AG09309 (cell line): ENCODE measurements around the gene VAV2.
"Not testable (repeated sequence)": the region's sequence is repeated elsewhere in the genome, so short reads cannot be mapped to it uniquely, and the experiment has no call there.

Experiments
- DNase-seq: peaks from one replicate; pipeline ENCODE4 v3.0.0-alpha.2; 2010; ENCODE audit warnings: low read depth
- H3K4me3 ChIP-seq: 2 replicates; pipeline ENCODE4 v1.5.1; 2011; ENCODE audit warnings: mild to moderate bottlenecking, low read depth, low read length, moderate library complexity; ENCODE audit not compliant: control insufficient read depth
- TF ChIP-seq, protein P1 (sequence below): IDR thresholded peaks from 2 replicates; pipeline ENCODE4 v1.5.1; 2011; ENCODE audit warnings: mild to moderate bottlenecking, low read depth, low read length, inconsistent platforms; ENCODE audit not compliant: insufficient read depth, control insufficient read depth; ENCODE audit errors: missing control alignments

The VAV2 gene

DNA sequence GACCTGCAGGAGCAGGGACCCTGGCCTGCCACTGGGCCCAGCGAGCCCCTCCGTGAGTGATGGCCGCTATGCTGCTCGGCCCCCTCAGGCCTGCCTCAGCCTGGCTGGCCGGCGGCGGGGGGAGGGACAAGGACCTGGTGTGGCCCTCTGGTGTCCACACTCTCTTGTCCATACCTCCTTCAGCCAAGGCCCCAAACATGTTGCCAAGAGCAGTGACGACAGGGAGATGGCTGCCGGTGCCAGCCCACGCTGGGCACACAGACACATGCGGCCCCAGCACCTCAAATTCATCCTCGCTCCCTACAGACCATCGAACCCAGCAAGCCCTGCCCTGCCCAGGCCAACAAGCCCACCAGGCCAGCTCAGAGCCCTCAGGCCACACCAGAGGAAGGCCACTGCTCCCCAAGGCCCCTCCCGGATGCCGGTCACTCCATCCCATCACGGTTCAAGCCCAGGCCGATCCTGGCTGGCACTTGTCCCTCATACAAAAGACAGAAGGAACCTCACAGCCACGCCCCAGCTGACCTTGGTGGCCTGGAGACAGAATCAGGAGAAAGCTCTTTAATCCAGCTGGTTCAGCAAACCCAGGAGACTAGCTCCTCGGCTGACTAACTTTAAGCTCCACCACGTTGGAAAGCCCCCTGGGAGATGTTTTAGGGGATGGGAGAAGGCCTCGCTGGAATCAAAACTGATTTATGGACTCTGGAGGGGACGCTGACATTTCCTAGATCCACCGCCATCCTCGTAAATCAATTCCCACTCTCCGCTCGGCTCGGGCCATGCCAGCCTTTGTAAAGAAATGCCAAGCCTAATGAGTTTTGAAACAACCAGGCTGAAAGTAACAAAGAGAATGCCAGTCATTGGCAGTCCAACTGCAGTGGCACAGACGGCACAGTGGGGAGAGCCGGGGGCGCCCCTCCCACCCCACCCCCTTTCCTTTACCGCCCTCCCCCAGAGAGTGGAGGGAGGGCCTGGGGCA is 84.9 kb downstream of the VAV2 start:
- TF ChIP-seq, protein P1, sequence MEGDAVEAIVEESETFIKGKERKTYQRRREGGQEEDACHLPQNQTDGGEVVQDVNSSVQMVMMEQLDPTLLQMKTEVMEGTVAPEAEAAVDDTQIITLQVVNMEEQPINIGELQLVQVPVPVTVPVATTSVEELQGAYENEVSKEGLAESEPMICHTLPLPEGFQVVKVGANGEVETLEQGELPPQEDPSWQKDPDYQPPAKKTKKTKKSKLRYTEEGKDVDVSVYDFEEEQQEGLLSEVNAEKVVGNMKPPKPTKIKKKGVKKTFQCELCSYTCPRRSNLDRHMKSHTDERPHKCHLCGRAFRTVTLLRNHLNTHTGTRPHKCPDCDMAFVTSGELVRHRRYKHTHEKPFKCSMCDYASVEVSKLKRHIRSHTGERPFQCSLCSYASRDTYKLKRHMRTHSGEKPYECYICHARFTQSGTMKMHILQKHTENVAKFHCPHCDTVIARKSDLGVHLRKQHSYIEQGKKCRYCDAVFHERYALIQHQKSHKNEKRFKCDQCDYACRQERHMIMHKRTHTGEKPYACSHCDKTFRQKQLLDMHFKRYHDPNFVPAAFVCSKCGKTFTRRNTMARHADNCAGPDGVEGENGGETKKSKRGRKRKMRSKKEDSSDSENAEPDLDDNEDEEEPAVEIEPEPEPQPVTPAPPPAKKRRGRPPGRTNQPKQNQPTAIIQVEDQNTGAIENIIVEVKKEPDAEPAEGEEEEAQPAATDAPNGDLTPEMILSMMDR = no peak
- no peak for DNase-seq
- no peak overlapping the region for H3K4me3 ChIP-seq

DNA sequence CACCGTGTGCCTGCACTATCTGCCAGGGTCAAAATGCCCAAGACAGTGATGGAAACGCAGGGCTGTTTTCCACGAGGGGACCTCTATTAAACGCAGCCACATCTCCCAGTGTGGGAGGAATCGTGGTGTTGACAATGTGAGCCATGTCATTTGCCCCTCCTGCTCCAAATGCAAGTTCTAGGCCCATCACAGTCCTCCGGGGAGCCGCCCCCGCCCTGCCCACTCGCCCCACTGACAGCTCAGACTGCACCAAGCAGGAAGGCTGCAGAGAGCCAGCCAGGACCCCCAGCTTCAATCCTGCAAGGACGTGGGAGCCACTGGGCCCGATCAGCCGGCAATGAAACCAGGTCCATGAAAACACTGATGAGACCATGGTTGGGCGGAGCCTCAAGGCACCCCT is 85.9 kb downstream of the VAV2 start:
- DNase-seq = no peak
- TF ChIP-seq, protein P1 = no peak
- H3K4me3 ChIP-seq = no peak overlapping the region

DNA sequence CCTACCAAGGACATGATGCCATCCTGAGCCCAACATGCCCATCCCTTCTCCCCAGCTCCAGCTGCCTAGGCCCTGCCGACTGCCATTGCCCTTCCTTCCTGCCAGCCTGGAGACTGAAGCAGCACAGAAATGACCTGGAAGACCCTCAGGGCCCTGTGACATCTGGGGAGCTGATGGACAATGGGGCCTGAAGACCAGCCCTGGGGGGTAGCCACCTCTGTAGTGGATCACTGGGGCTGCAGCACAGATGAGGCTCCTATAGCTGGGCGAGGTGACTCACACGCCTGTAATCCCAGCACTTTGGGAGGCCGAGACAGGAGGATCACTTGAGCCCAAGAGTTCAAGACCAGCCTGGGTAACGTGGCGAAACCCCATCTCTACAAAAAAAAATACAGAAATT is 86.6 kb downstream of the VAV2 start:
- H3K4me3 ChIP-seq = no peak overlapping the region
- TF ChIP-seq, protein P1 = no peak
- no peak for DNase-seq

DNA sequence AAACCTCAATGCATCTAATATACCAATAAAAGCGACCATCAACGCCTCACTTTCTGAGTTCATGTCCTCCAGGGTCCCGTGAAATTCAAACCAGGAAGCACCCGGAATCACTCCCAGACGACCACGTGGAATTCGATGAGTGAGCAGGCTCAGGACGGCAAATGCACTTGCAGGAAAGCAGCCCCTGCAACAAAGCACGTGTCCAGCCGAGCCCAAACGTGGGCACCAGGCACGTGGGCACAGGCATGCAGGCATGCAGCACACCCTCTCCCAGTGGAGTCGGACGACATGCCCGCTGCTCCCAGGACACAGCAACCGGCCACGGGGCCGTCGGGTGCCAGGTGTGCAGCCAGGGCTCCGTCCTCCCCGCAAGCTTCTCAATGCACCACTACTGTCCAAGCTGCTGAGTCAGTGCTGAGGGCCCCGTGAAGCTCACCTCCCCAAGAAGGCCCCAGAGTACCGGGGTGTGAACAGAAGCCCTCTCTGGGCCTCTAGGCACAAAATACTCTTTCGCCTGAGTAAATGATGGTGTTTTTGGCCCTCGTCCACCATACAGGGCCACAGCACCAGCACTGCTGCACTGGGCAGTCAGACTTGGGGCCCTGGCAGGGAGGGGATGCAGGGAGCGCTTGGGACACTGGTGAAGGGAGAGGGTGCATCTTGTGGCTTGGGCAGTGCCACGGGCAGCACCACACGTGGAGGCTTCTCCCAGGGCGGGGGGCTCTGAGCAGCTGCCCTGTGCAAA is 87.6 kb downstream of the VAV2 start:
- TF ChIP-seq, protein P1 = no peak
- no peak for DNase-seq
- no peak overlapping the region for H3K4me3 ChIP-seq

DNA sequence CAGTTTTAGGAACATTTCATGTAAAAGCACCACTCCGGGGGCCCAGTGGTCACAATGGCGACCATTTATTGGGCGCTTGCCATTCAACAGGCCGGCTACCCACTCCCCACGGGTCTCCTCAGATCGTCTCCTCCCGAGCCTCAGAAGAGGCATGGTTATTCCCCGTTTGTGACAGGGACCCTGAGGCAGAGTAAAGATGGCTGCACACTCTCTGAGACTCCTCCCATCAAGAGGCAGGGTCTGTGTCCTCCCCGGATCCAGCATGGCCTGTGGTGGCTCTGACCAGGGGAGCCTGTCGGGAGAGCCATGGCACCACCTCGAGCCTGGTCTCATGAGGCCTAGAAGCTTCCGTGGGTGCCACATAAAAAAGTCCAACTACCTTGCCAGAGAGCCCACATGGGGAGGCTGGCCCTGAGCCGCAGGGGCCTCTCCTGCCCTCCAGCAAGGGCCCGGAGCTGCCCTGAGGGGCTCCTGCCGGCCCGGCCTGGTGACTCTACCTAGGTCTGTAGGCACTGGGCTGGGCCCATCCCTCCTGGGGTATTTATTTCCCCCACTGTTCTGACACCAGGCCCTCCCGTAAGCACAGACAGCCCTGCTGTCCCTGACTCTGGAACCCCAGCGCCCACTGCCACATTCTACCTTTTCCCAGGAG is 90.8 kb downstream of the VAV2 start:
- TF ChIP-seq, protein P1 = no peak

DNA sequence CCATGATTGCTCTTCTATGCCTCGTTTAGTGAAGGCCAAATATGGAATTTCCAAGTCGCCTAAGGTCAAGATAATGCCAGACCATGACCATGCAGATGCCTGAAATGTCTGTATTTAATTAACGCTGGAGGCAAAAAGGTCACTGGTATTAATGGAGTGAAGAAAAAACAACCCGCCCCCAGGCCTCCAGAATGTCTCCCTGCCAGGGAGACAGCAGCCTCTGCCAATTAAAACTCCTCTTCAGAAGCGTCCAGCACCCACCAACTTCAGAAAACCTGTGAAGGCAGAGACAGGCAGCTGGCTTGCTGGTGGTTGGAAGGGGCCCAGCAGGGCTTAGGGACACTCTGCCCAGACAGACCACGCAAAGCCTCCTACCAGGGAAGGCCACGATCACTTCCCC is 94.4 kb downstream of the VAV2 start:
- TF ChIP-seq, protein P1 = no peak
- H3K4me3 ChIP-seq = no peak overlapping the region
- DNase-seq = no peak

More for the DNA sequence above, 90.8 kb downstream of the VAV2 start:
- H3K4me3 ChIP-seq = no peak overlapping the region
- DNase-seq = no peak

DNA sequence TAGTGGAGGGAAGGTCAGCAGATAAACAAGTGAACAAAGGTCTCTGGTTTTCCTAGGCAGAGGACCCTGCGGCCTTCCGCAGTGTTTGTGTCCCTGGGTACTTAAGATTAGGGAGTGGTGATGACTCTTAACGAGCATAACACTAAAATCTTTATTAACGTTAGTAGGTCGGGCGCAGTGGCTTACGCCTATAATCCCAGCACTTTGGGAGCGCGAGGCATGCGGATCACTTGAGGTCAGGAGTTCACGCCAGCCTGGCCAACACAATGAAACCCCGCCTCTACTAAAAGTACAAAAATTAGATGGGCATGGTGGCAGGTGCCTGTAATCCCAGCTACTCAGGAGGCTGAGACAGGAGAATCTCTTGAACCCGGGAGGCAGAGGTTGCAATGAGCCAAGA is 96.1 kb downstream of the VAV2 start:
- DNase-seq, H3K4me3 ChIP-seq: not testable (repeated sequence)
